ENCODE results near the gene KDM5B. TPM values are rescaled to one million over a fixed set of nuclear protein-coding genes. Genes with fewer than 3 reads are reported as not detected.
A peak's percentile ranks its signal among the peaks of the same experiment; 100 is the strongest.

KDM5B gene
- polyA plus RNA-seq, 4 donors: 97.1 to 114 (median 104) TPM

DNA sequence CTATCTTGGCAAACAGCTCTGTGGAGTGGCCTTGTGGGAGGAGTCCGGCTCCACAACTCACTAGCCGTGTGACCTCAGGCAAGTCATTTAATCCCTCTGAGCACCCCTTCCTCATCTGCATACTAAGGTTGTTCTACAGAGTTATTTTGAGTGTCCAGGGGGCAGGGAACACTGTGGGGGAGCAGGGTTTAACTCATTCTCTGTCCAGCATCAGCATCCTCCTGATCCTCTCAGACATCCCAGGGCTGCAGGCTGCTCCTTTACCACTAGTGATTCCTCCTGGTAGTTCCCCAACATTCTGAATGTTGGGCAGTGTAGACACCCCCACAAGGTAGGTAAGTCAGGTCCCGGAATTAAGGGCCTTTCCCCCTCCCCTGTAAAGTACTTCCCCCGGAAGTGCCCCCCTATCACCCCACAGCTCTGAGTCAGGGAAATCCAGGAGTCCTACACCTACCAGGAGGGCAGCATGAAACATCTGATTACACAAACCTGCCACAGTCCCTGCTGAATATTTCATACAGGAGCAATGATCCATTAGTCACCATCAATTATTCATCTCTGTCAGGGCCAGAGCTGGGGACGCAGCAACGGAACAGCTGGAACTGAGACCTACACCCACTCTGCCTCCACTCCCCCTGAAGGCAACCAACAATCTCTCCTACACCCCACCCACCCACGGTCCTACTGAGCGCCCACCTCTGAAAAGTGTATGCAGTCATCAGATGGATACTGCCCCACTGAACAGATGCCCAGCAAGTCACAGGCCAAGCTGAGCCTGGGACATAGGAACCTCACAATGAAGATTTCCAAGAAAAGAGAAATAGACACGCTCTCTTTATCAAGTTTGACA is 118.5 kb downstream of the KDM5B start:
- DNase-seq (ENCODE audit: low read depth in 4 of 4, low spot score in 3 of 4): no peak

DNA sequence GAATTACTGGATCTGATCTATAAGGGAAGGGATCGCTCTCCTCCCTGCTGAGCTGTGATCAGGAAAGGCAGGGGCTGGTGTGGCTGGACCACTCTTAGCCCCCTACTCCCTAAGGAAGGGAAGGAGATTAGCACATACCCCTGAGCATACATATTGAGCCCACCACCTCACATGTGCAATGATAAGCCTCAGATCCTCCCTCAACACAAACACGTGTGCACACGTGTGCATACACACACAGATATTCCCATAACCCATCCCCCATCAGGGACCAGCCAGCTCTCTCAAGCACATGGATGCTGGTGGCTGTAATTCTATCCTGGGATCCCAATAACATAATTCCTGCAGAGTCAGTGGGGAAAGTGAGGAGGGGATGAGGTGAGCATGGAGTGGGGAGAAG is 119.1 kb downstream of the KDM5B start:
- DNase-seq (ENCODE audit: low read depth in 4 of 4, low spot score in 3 of 4): no peak

GRCh38 chr1:202688401-202688800 is 119.8 kb downstream of the KDM5B start:
- no peak for DNase-seq (ENCODE audit: low read depth in 4 of 4, low spot score in 3 of 4)

- no peak for DNase-seq (ENCODE audit: low read depth in 4 of 4, low spot score in 3 of 4)
These were observed 120.4 kb downstream of the KDM5B start for GRCh38 chr1:202687798-202688197.

- no peak for DNase-seq (ENCODE audit: low read depth in 4 of 4, low spot score in 3 of 4)
These were observed 120.9 kb downstream of the KDM5B start for GRCh38 chr1:202687370-202687769.

DNA sequence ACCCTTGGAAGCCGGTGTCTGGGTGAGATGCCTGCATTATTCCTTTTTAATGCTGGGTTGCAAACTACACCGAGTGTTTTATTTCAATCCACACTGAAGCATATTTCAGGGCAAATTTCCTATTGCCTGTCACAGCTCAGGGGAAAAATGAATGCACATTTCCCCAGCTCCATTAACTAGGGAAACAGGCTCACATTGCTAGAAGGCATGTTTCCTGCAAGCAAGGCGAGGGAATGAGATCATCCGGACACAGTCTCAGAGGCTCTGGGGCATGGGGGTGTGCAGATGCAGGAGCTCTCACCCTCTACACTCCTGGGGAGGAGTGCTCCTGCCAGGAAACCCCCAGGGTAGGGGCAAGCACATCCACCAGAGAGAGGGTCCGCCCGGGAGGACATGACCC is 122.6 kb downstream of the KDM5B start:
- no peak for DNase-seq (ENCODE audit: low read depth in 4 of 4, low spot score in 3 of 4)

GRCh38 chr1:202684716-202685115 is 123.5 kb downstream of the KDM5B start:
- no peak for DNase-seq (ENCODE audit: low read depth in 4 of 4, low spot score in 3 of 4)

DNA sequence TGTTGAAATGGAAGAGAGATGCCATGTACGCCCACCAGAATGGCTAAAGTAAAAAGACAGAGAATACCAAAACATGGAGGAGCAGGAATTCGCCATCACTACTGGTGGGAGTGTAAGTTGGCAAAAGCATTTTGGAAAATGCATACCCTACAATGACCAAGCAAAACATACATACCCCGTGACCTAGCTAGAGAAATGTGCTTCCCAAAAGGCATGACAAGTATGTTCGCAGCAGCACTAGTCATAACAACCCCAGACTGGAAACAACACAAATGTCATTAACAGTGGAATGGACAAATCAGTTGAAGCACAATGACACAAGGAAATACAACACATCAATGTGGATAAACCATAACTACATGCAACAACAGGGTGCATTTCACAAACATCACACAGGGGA is 125.2 kb downstream of the KDM5B start:
- no peak for DNase-seq (ENCODE audit: low read depth in 4 of 4, low spot score in 3 of 4)

GRCh38 chr1:202682477-202682876 is 125.7 kb downstream of the KDM5B start:
- DNase-seq (ENCODE audit: low read depth in 4 of 4, low spot score in 3 of 4): no peak

- no peak for DNase-seq (ENCODE audit: low read depth in 4 of 4, low spot score in 3 of 4)
These were observed 126.3 kb downstream of the KDM5B start for GRCh38 chr1:202681736-202682420.

- DNase-seq (ENCODE audit: low read depth in 4 of 4, low spot score in 3 of 4): peak in 1 of 4 donors; percentile 24
These were observed 127.5 kb downstream of the KDM5B start for GRCh38 chr1:202680586-202681352.

- no peak for DNase-seq (ENCODE audit: low read depth in 4 of 4, low spot score in 3 of 4)
These were observed 128.6 kb downstream of the KDM5B start for GRCh38 chr1:202679406-202680177.

- no peak for DNase-seq (ENCODE audit: low read depth in 4 of 4, low spot score in 3 of 4)
These were observed 130.8 kb downstream of the KDM5B start for GRCh38 chr1:202677433-202677832.

Other genes starting within 250 kb of the KDM5B start
- 1 to 10 TPM; 2.0 to 3.0 (median 2.0) TPM for gene SYT2, start 98.0 kb downstream of the KDM5B start, polyA plus RNA-seq (ENCODE audit: insufficient read length in 4 of 4)
- gene PCAT6, start 2.5 kb upstream of the KDM5B start, polyA plus RNA-seq (ENCODE audit: insufficient read length in 4 of 4): 1 to 10 TPM; 3.3 to 6.7 (median 4.3) TPM
- gene RABIF, start 80.7 kb upstream of the KDM5B start, polyA plus RNA-seq (ENCODE audit: insufficient read length in 4 of 4): 10 to 100 TPM in 3 of 4 donors, 1 to 10 TPM in 1; 9.0 to 11.8 (median 11.3) TPM
- gene KLHL12, start 118.8 kb upstream of the KDM5B start, polyA plus RNA-seq (ENCODE audit: insufficient read length in 4 of 4): 10 to 100 TPM; 29.6 to 43.6 (median 40.4) TPM
- gene ADIPOR1, start 149.9 kb upstream of the KDM5B start, polyA plus RNA-seq (ENCODE audit: insufficient read length in 4 of 4): 10 to 100 TPM; 75.0 to 89.6 (median 83.2) TPM
- 10 to 100 TPM; 26.4 to 54.8 (median 45.9) TPM for gene CYB5R1, start 158.8 kb upstream of the KDM5B start, polyA plus RNA-seq (ENCODE audit: insufficient read length in 4 of 4)
- 10 to 100 TPM; 56.0 to 83.9 (median 76.4) TPM for gene TMEM183A, start 199.0 kb upstream of the KDM5B start, polyA plus RNA-seq (ENCODE audit: insufficient read length in 4 of 4)
- 10 to 100 TPM in 1 of 4 donors, 1 to 10 TPM in 3; 2.2 to 15.3 (median 5.2) TPM for gene PPFIA4, start 218.1 kb upstream of the KDM5B start, polyA plus RNA-seq (ENCODE audit: insufficient read length in 4 of 4)